HFF-Myc (cell line): ENCODE results near the gene PDK2.

ENCODE experiments used
- DNase-seq: peaks from one replicate; pipeline ENCODE4 v3.0.0-alpha.2; 2011; ENCODE audit warnings: low read depth; ENCODE audit errors: extremely low read depth
- H3K4me3 ChIP-seq: replicated peaks from 2 replicates; pipeline ENCODE4 v1.5.1; 2011; ENCODE audit warnings: low read depth, mild to moderate bottlenecking, control low read depth, low read length
- CTCF ChIP-seq: IDR thresholded peaks from 2 replicates; pipeline ENCODE4 v1.5.1; 2012; ENCODE audit warnings: mild to moderate bottlenecking, low read depth, low read length, control low read depth; ENCODE audit errors: missing control alignments

PDK2 gene

GRCh38 chr17:50144845-50145531 is 49.8 kb downstream of the PDK2 start:
- no peak for DNase-seq
- H3K4me3 ChIP-seq, result no peak overlapping the region; the same call in 1 of the 2 replicates

GRCh38 chr17:50145532-50146229 is 50.5 kb downstream of the PDK2 start:
- H3K4me3 ChIP-seq, result peak overlapping the region; percentile 87
- DNase-seq, result no peak

More at GRCh38 chr17:50144845-50145531, 49.8 kb downstream of the PDK2 start:
- TF ChIP-seq CTCF, result no peak

GRCh38 chr17:50146230-50146926 is 51.2 kb downstream of the PDK2 start:
- peak overlapping the region; percentile 87 for H3K4me3 ChIP-seq
- no peak for TF ChIP-seq CTCF
- no peak for DNase-seq

More at GRCh38 chr17:50145532-50146229, 50.5 kb downstream of the PDK2 start:
- no peak for TF ChIP-seq CTCF

- H3K4me3 ChIP-seq, result peak overlapping the region; percentile 87
- DNase-seq, result no peak
- no peak for TF ChIP-seq CTCF
Measured at GRCh38 chr17:50146927-50147665, 51.9 kb downstream of the PDK2 start.

GRCh38 chr17:50147841-50148225 is 52.7 kb downstream of the PDK2 start:
- peak overlapping the region; percentile 87 for H3K4me3 ChIP-seq
- no peak for TF ChIP-seq CTCF
- no peak for DNase-seq
